CD4-positive, alpha-beta T cell (primary cell): ENCODE results near the gene CGA. TPM values are rescaled to one million over a fixed set of nuclear protein-coding genes. Genes with fewer than 3 reads are reported as not detected.

Experiments used
- ATAC-seq: fragments of 200-7000 bp; cut with Tn5 transposase; one replicate; pipeline ENCODE4 v1.10.0; 2022; ENCODE audit warnings: mild to moderate bottlenecking; ENCODE audit not compliant: poor library complexity
- CTCF ChIA-PET: fragments of 350-600 bp; sonication (Branson Sonifier 250); formaldehyde crosslinking; loops from one replicate; lab custom pipeline; 2021; ENCODE audit warnings: antibody characterized with exemption, inconsistent platforms; lab: Charles Lee
- POLR2A ChIA-PET: fragments of 350-600 bp; sonication (Branson Sonifier 250); formaldehyde crosslinking; loops from one replicate; lab custom pipeline; 2021; ENCODE audit warnings: antibody characterized with exemption, inconsistent platforms; lab: Charles Lee
- DNase-seq, 14 experiments: peaks; one replicate each; pipeline ENCODE4 v3.0.0-alpha.2; 2013 to 2020; ENCODE audit warnings: mixed read lengths in 2 of 14
- H3K27ac ChIP-seq, 2 donors: one replicate each; pipeline versions ENCODE4 v1.5.1 to v1.7.0; 2013; ENCODE audit warnings: low read length in 2 of 2, low read depth in 1 of 2, mild to moderate bottlenecking in 1 of 2
- H3K27me3 ChIP-seq, 2 experiments: 1 replicate in 1 of 2; 2 replicates in 1 of 2; pipeline versions ENCODE4 v1.6.1 to v1.7.0; 2013; ENCODE audit warnings: low read length in 2 of 2, control low read depth in 1 of 2, mild to moderate bottlenecking in 1 of 2, moderate library complexity in 1 of 2; ENCODE audit not compliant: insufficient read depth in 2 of 2, control insufficient read depth in 1 of 2
- H3K36me3 ChIP-seq: one replicate; pipeline ENCODE4 v1.6.1; 2013; ENCODE audit warnings: low read length, control low read depth; ENCODE audit not compliant: insufficient read depth
- H3K4me1 ChIP-seq: one replicate; pipeline ENCODE4 v1.6.1; 2013; ENCODE audit warnings: low read length, control low read depth; ENCODE audit not compliant: insufficient read depth
- H3K4me3 ChIP-seq: one replicate; pipeline ENCODE4 v1.5.1; 2013; ENCODE audit warnings: mild to moderate bottlenecking, low read length, moderate library complexity
- H3K9me3 ChIP-seq, 2 experiments: 1 replicate in 1 of 2; 2 replicates in 1 of 2; pipeline versions ENCODE4 v1.6.1 to v1.7.0; 2013; ENCODE audit warnings: low read length in 2 of 2, mild to moderate bottlenecking in 2 of 2, control low read depth in 1 of 2, moderate library complexity in 1 of 2; ENCODE audit not compliant: control insufficient read depth in 1 of 2, insufficient read depth in 1 of 2
- H3K27ac Mint-ChIP-seq: one replicate; pipeline ENCODE4 v1.8.0; 2020; ENCODE audit warnings: mixed read lengths
- H3K27me3 Mint-ChIP-seq: one replicate; pipeline ENCODE4 v1.8.0; 2021; ENCODE audit warnings: mixed read lengths
- H3K36me3 Mint-ChIP-seq: one replicate; pipeline ENCODE4 v1.8.0; 2021; ENCODE audit warnings: low read depth, mixed read lengths
- H3K4me1 Mint-ChIP-seq: one replicate; pipeline ENCODE4 v1.8.0; 2021; ENCODE audit warnings: low read depth, mixed read lengths
- H3K4me3 Mint-ChIP-seq: one replicate; pipeline ENCODE4 v1.8.0; 2020; ENCODE audit warnings: mild to moderate bottlenecking, mixed read lengths
- H3K9me3 Mint-ChIP-seq: one replicate; pipeline ENCODE4 v1.8.0; 2020; ENCODE audit warnings: mixed read lengths
- CTCF ChIP-seq: fragments of 200-600 bp; IDR thresholded peaks from one replicate; pipeline ENCODE4 v1.8.0; 2022; ENCODE audit warnings: antibody characterized with exemption, mild to moderate bottlenecking
- intact Hi-C, 2 experiments: fragments of 100-400 bp; cut with DNase I in 1 of 2; cut with micrococcal nuclease in 1 of 2; formaldehyde crosslinking; loops; one replicate each; pipeline versions ENCODE4 v1.15.1 to v1.9.0; 2023 to 2025; cut with DNase I, micrococcal nuclease
- total RNA-seq, 174 experiments: library from RNA in 2 of 174; stranded (reverse) in 2 of 174; gene quantifications; one replicate each; pipeline ENCODE4 v1.2.3 and lab custom pipeline; 2021 to 2026

Gene CGA
- total RNA-seq, 2 experiments from 2014 or later = not detected

GRCh38 chr6:87124074-87124473 lies 29.2 kb upstream of the CGA start:
- POLR2A ChIA-PET = no interaction called here
- no peaks in the 10 kb centered on the region for H3K36me3 Mint-ChIP-seq
- no peak for TF ChIP-seq CTCF

GRCh38 chr6:87122477-87122876 lies 27.6 kb upstream of the CGA start:
- H3K27me3 ChIP-seq = peaks cover 0 to 6% of the 10 kb centered on the region in 2 experiments
- H3K4me3 Mint-ChIP-seq = no peak overlapping the region
- H3K27ac ChIP-seq = no peak overlapping the region
- peaks cover 0 to 7% of the 10 kb centered on the region in 2 experiments for H3K9me3 ChIP-seq
- no peak for ATAC-seq
- H3K36me3 Mint-ChIP-seq = no peaks in the 10 kb centered on the region
- no peak overlapping the region for H3K27ac Mint-ChIP-seq
- peaks cover 42% of the 10 kb centered on the region for H3K27me3 Mint-ChIP-seq
- ChIA-PET POLR2A (no interaction called here), CTCF (no interaction called here)
- H3K36me3 ChIP-seq = no peaks in the 10 kb centered on the region
- no peaks in the 10 kb centered on the region for H3K9me3 Mint-ChIP-seq
- no peaks in the 10 kb centered on the region for H3K4me1 Mint-ChIP-seq
- DNase-seq = no peak
- H3K4me1 ChIP-seq = no peaks in the 10 kb centered on the region
- no peak for TF ChIP-seq CTCF
- H3K4me3 ChIP-seq = no peak overlapping the region
- intact Hi-C loops = no loop called here

More at GRCh38 chr6:87124074-87124473, 29.2 kb upstream of the CGA start:
- CTCF ChIA-PET = interaction anchor here (0.7 kb wide), 1 partner anchor 117 kb away, joined by 3 read pairs; no protein-coding TSS in a partner anchor
- H3K4me1 ChIP-seq = no peaks in the 10 kb centered on the region
- no peak overlapping the region for H3K4me3 Mint-ChIP-seq
- peaks cover 41% of the 10 kb centered on the region for H3K27me3 Mint-ChIP-seq
- peaks cover 0 to 7% of the 10 kb centered on the region in 2 experiments for H3K9me3 ChIP-seq
- H3K36me3 ChIP-seq = no peaks in the 10 kb centered on the region
- no peak overlapping the region for H3K27ac ChIP-seq
- H3K4me3 ChIP-seq = no peak overlapping the region
- peaks cover 0 to 2% of the 10 kb centered on the region in 2 experiments for H3K27me3 ChIP-seq
- intact Hi-C loops = no loop called here
- DNase-seq (no peak), ATAC-seq (no peak)
- no peaks in the 10 kb centered on the region for H3K4me1 Mint-ChIP-seq
- H3K9me3 Mint-ChIP-seq = no peaks in the 10 kb centered on the region
- no peak overlapping the region for H3K27ac Mint-ChIP-seq

GRCh38 chr6:87118054-87118453 lies 23.1 kb upstream of the CGA start:
- Mint-ChIP-seq H3K27ac (no peak overlapping the region), H3K4me1 (no peaks in the 10 kb centered on the region), H3K4me3 (no peak overlapping the region), H3K27me3 (peaks cover 32% of the 10 kb centered on the region), H3K36me3 (no peaks in the 10 kb centered on the region), H3K9me3 (no peaks in the 10 kb centered on the region)
- no peak for DNase-seq
- no peak for ATAC-seq
- peaks cover 0 to 6% of the 10 kb centered on the region in 2 experiments for H3K27me3 ChIP-seq
- H3K36me3 ChIP-seq = no peaks in the 10 kb centered on the region
- no peak for TF ChIP-seq CTCF
- no peak overlapping the region for H3K27ac ChIP-seq
- H3K9me3 ChIP-seq = peaks cover 0 to 7% of the 10 kb centered on the region in 2 experiments
- ChIA-PET POLR2A (no interaction called here), CTCF (no interaction called here)
- no peak overlapping the region for H3K4me3 ChIP-seq
- intact Hi-C loops = no loop called here
- H3K4me1 ChIP-seq = no peaks in the 10 kb centered on the region
